Endodermal cell (in vitro differentiated cells): ENCODE data around the gene AGAP3. TPM values are rescaled to one million over a fixed set of nuclear protein-coding genes. Genes with fewer than 3 reads are reported as not detected.

Source experiments
- DNase-seq: peaks from one replicate; pipeline ENCODE4 v3.0.0-alpha.2; 2017
- H3K27ac ChIP-seq: 2 replicates; pipeline ENCODE4 v1.5.1; 2013; ENCODE audit warnings: mild to moderate bottlenecking, low read depth, low read length, moderate library complexity
- H3K27me3 ChIP-seq: 2 replicates; pipeline ENCODE4 v1.6.1; 2013; ENCODE audit warnings: mild to moderate bottlenecking, low read length, moderate library complexity; ENCODE audit not compliant: insufficient read depth, control insufficient read depth, poor library complexity, severe bottlenecking
- H3K36me3 ChIP-seq: 2 replicates; pipeline ENCODE4 v1.7.0; 2013; ENCODE audit warnings: mild to moderate bottlenecking, low read length, moderate library complexity; ENCODE audit not compliant: control insufficient read depth, insufficient read depth
- H3K4me1 ChIP-seq: one replicate; pipeline ENCODE4 v1.7.0; 2013; ENCODE audit warnings: low read length; ENCODE audit not compliant: control insufficient read depth, insufficient read depth
- H3K4me3 ChIP-seq: 2 replicates; pipeline ENCODE4 v1.5.1; 2013; ENCODE audit warnings: mild to moderate bottlenecking, low read length, moderate library complexity
- H3K9ac ChIP-seq: 2 replicates; pipeline ENCODE4 v1.6.1; 2013; ENCODE audit warnings: mild to moderate bottlenecking, low read length, moderate library complexity; ENCODE audit not compliant: poor library complexity, severe bottlenecking; ENCODE audit errors: extremely low read depth
- H3K9me3 ChIP-seq: 2 replicates; pipeline ENCODE4 v1.6.1; 2013; ENCODE audit warnings: mild to moderate bottlenecking, low read length, moderate library complexity; ENCODE audit not compliant: control insufficient read depth
- H3K27ac Mint-ChIP-seq: 2 replicates; pipeline ENCODE4 v1.8.0; 2020; ENCODE audit warnings: mixed read lengths
- H3K27me3 Mint-ChIP-seq: 2 replicates; pipeline ENCODE4 v1.8.0; 2021; ENCODE audit warnings: mild to moderate bottlenecking, mixed read lengths; ENCODE audit not compliant: insufficient read depth
- H3K36me3 Mint-ChIP-seq: 2 replicates; pipeline ENCODE4 v1.8.0; 2020; ENCODE audit warnings: low read depth, mixed read lengths
- H3K4me1 Mint-ChIP-seq: 2 replicates; pipeline ENCODE4 v1.8.0; 2020; ENCODE audit warnings: mixed read lengths
- H3K4me3 Mint-ChIP-seq: 2 replicates; pipeline ENCODE4 v1.8.0; 2020; ENCODE audit warnings: mild to moderate bottlenecking, moderate library complexity, mixed read lengths
- H3K9me3 Mint-ChIP-seq: 2 replicates; pipeline ENCODE4 v1.8.0; 2020; ENCODE audit warnings: mild to moderate bottlenecking, mixed read lengths
- WGBS, 2 experiments: methylation state at CpG; one replicate each; pipeline versions ENCODE4 v1.1.5 to v1.1.7; 2013; ENCODE audit warnings: missing lambda C conversion rate in 2 of 2, mixed read lengths in 1 of 2; ENCODE audit not compliant: insufficient coverage in 1 of 2, insufficient read length in 1 of 2; 5-methylcytosine and 5-hydroxymethylcytosine counted together
- total RNA-seq, 2 donors: library from RNA; stranded (reverse); fragmentation: NEBNext Ultra II Directional in 1 of 2; extraction: Animal tissue kit (Norgen Biotek cat#: 25700) in 1 of 2; gene quantifications; 2 replicates in 1 of 2; 3 replicates in 1 of 2; pipeline ENCODE4 v1.2.1, GENCODE V29; 2021
- TF ChIP-seq, protein P1 (sequence below): fragments of 200-600 bp; sonication (generic); conservative IDR thresholded peaks from 2 replicates; pipeline ENCODE4 v1.5.0; 2021; ENCODE audit warnings: antibody characterized with exemption, mild to moderate bottlenecking

AGAP3 gene
- total RNA-seq, 2 donors from 2014 or later: 113 to 116 TPM

DNA sequence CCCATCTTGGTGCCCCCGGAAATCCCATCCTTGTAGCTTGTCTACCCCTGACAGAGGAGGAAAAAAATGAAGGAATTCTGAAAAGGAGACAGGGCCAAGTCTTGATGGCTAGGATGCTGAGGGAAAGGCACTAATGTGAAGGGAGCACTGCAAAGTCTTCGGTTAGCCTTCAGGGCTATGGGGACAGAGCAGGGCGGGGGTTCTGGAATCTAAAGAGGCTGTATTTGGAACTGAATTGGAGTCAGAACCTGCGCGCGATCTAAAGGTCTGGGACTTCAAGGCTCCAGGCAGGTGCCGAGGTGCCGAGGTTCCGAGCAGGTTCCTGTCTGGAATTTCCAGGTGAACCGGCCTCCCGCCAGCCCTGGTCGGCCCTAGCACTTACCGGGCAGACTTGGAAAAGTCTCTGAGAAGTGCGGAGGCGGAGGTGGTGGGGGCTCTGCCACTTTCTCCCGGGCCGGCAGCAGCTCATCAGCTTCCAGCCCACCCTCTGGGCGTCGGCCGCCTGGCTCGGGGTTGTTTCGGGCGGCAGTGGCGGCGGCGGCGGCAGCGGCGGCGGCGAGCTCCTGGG lies 80.4 kb downstream of the AGAP3 start:
- no peaks in the 10 kb centered on the region for H3K9me3 ChIP-seq
- peak overlapping the region; percentile 34 for H3K4me3 ChIP-seq
- no peak overlapping the region for H3K27ac ChIP-seq

DNA sequence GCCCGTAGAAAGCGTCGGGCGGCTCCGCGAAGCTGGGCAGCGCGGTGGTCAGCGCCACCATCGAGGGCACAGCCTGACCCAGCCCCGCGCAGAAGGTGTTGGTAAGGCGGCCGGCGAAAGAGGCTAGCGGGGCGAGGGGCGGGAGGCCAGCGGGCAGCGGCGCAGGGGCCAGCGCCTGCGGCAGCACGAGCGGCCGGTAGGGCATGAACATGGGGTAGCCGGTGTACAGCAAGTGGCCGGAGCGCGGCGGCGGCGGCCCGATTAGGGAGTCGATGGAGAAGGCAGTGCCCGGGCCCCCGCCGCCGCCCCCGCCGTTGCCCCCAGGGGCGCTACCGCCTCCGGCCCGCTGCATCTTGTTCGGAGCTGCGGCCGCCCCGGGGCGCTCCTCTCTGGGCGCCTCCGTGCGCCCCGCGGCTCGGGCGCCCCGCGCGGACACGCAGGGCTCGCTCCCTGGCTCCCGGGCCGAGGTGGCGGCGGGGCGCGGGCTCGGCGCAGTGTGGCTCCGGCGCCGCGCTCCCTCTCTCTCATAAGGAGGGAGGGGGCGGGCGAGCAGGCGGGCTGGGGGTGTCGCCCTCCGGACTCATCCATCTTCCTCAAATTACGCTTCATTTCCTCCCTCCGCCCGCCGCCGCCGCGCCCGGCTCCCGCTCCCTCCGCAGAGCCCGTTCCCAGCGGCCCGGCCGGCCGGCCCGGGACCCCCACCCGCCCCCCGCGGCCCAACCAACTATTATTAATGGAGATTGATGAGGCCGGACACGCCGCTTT lies 81.1 kb downstream of the AGAP3 start, which contains the start of gene GBX1:
Gene GBX1 (minus strand): TSS at position 498 of the 765 bp plus-strand sequence. CDS start 146 bp downstream, at position 352.
- H3K4me3 ChIP-seq: peak within 1 kb of the TSS; percentile 43
- DNase-seq: peak; percentile 74
- WGBS, 2 experiments: 0% methylated on average over 101 of the region's 101 CpGs; no CpG with 5 or more reads in 1 of the 2 experiments
- no peaks in the 10 kb centered on the region for H3K36me3 ChIP-seq
- Mint-ChIP-seq H3K27me3 (peaks cover 44% of the 10 kb centered on the region), H3K9me3 (no peaks in the 10 kb centered on the region), H3K36me3 (no peaks in the 10 kb centered on the region), H3K4me1 (peaks cover 9% of the 10 kb centered on the region), H3K27ac (no peak within 1 kb of the TSS), H3K4me3 (peak within 1 kb of the TSS; percentile 42)
- H3K27me3 ChIP-seq: peaks cover 85% of the 10 kb centered on the region
- no peak within 1 kb of the TSS for H3K27ac ChIP-seq
- H3K4me1 ChIP-seq: no peaks in the 10 kb centered on the region
- H3K9me3 ChIP-seq: no peaks in the 10 kb centered on the region
- no peak within 1 kb of the TSS for H3K9ac ChIP-seq
- TF ChIP-seq, protein P1, sequence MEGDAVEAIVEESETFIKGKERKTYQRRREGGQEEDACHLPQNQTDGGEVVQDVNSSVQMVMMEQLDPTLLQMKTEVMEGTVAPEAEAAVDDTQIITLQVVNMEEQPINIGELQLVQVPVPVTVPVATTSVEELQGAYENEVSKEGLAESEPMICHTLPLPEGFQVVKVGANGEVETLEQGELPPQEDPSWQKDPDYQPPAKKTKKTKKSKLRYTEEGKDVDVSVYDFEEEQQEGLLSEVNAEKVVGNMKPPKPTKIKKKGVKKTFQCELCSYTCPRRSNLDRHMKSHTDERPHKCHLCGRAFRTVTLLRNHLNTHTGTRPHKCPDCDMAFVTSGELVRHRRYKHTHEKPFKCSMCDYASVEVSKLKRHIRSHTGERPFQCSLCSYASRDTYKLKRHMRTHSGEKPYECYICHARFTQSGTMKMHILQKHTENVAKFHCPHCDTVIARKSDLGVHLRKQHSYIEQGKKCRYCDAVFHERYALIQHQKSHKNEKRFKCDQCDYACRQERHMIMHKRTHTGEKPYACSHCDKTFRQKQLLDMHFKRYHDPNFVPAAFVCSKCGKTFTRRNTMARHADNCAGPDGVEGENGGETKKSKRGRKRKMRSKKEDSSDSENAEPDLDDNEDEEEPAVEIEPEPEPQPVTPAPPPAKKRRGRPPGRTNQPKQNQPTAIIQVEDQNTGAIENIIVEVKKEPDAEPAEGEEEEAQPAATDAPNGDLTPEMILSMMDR: peak; percentile 56

More for the DNA sequence above, 80.4 kb downstream of the AGAP3 start:
- TF ChIP-seq, protein P1: no peak
- DNase-seq: peak; percentile 77
- Histone ChIP-seq H3K27me3 (peaks cover 88% of the 10 kb centered on the region), H3K4me1 (no peaks in the 10 kb centered on the region), H3K36me3 (no peaks in the 10 kb centered on the region), H3K9ac (no peak overlapping the region)
- WGBS, 2 experiments: 7 to 19% methylated on average over 10 to 31 of the region's 31 CpGs
- peaks cover 37% of the 10 kb centered on the region for H3K27me3 Mint-ChIP-seq
- peaks cover 9% of the 10 kb centered on the region for H3K4me1 Mint-ChIP-seq
- no peaks in the 10 kb centered on the region for H3K36me3 Mint-ChIP-seq
- H3K4me3 Mint-ChIP-seq: peak overlapping the region; percentile 42
- H3K9me3 Mint-ChIP-seq: no peaks in the 10 kb centered on the region
- H3K27ac Mint-ChIP-seq: no peak overlapping the region

DNA sequence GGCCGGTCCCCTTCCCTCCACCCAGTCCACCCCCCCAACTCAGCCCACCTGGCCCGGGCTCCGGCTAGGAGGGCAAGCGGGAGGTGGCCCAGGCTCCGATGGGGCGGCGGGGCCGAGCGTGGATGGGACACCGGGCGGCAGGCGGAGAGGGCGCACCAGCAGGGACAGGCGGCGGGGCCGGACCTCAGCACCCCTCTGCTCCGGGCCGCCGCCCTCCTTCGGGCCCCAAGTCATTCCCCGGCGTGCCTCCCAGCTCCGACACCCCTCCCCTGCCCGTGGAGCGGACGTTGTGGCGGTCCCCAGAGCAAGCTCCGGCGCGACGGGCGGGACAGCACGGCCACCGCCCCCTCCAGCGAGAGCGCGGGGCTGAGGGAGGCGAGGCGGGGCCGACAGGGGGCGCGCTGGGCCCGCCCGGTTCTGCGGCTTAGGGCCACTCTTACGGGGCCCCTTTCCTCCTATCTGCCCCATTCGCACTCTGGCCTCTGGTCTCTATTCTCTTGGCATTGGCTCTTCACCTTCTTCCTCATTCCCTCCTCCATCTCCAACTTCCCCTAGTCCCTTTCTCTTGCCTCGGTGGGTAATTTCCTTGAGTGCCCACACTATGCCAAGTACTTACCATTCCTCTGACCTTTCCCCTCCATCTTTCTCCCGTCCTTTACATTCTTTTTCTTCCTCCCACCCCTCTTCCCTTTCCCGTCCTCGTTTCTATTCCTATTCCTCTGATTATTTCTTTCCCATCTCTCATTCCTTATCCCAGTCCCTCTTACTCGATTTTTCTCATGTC lies 81.9 kb downstream of the AGAP3 start:
- H3K4me1 Mint-ChIP-seq: peaks cover 9% of the 10 kb centered on the region
- peak overlapping the region; percentile 43 for H3K4me3 ChIP-seq
- H3K4me3 Mint-ChIP-seq: peak overlapping the region; percentile 32
- no peak overlapping the region for H3K27ac ChIP-seq
- peaks cover 4% of the 10 kb centered on the region for H3K9me3 ChIP-seq
- no peak overlapping the region for H3K27ac Mint-ChIP-seq
- H3K9me3 Mint-ChIP-seq: peaks cover 5% of the 10 kb centered on the region
- TF ChIP-seq, protein P1: peak; percentile 96
- H3K9ac ChIP-seq: no peak overlapping the region
- peaks cover 52% of the 10 kb centered on the region for H3K27me3 Mint-ChIP-seq
- peak; percentile 92 for DNase-seq
- no peaks in the 10 kb centered on the region for H3K36me3 ChIP-seq
- peaks cover 86% of the 10 kb centered on the region for H3K27me3 ChIP-seq
- WGBS, 2 experiments: 3 to 4% methylated on average over 18 to 52 of the region's 52 CpGs
- H3K4me1 ChIP-seq: no peaks in the 10 kb centered on the region
- no peaks in the 10 kb centered on the region for H3K36me3 Mint-ChIP-seq
